Lower leg skin (tissue), 4 donors: Measurements from ENCODE around the gene PLEKHJ1. TPM values are rescaled to one million over a fixed set of nuclear protein-coding genes. Genes with fewer than 3 reads are reported as not detected.
A peak's percentile ranks its signal among the peaks of the same experiment; 100 is the strongest.

Source experiments
- DNase-seq, 2 donors: peaks; one replicate each; pipeline ENCODE4 v3.0.0-alpha.2; 2019; ENCODE audit warnings: low spot score in 2 of 2
- H3K4me3 ChIP-seq: fragments of 200-600 bp; sonication (generic); 2 replicates; pipeline ENCODE4 v1.5.1; 2017; ENCODE audit warnings: mild to moderate bottlenecking, low read depth; ENCODE audit not compliant: poor library complexity, severe bottlenecking
- CTCF ChIP-seq, 3 donors: fragments of 450-650 bp; IDR thresholded peaks; one replicate each; pipeline ENCODE4 v1.5.1; 2016; ENCODE audit warnings: antibody characterized with exemption in 3 of 3, mild to moderate bottlenecking in 3 of 3, moderate library complexity in 2 of 3
- POLR2A ChIP-seq, 2 donors: fragments of 450-650 bp; IDR thresholded peaks; one replicate each; pipeline ENCODE4 v1.6.1; 2016 to 2017; ENCODE audit warnings: antibody characterized with exemption in 2 of 2, mild to moderate bottlenecking in 1 of 2, moderate library complexity in 1 of 2
- WGBS, 2 donors: methylation state at CpG; one replicate each; pipeline ENCODE4 v1.1.5; 2018; 5-methylcytosine and 5-hydroxymethylcytosine counted together
- intact Hi-C: fragments of 100-400 bp; cut with DNase I; formaldehyde crosslinking; loops from one replicate; pipeline ENCODE4 v1.15.0; 2023; ENCODE audit warnings: low total_unique reads
- total RNA-seq, 4 donors: library from RNA; depleted of rRNA; stranded (reverse); fragments of >200 nt; gene quantifications; one replicate each; pipeline ENCODE4 v1.1.0, GENCODE V29; 2016

Gene PLEKHJ1
- total RNA-seq, 4 donors from 2014 or later, result 52.2 to 80.5 (median 70.0) TPM

GRCh38 chr19:2210987-2211740 lies 25.0 kb downstream of the PLEKHJ1 start:
- WGBS, 2 donors, result 93 to 94% methylated on average over 29 to 33 of the region's 33 CpGs
- no peak for TF ChIP-seq POLR2A (IDR thresholded peaks at IDR 0.05)
- no peak for TF ChIP-seq CTCF (IDR thresholded peaks at IDR 0.05)
- no peak overlapping the region for H3K4me3 ChIP-seq
- intact Hi-C loops, result no loop called here
- no peak for DNase-seq

GRCh38 chr19:2210206-2210605 lies 25.9 kb downstream of the PLEKHJ1 start:
- 86 to 87% methylated on average over 19 to 21 of the region's 21 CpGs for WGBS, 2 donors
- intact Hi-C loops, result no loop called here
- no peak overlapping the region for H3K4me3 ChIP-seq
- TF ChIP-seq POLR2A (IDR thresholded peaks at IDR 0.05), result no peak
- no peak for TF ChIP-seq CTCF (IDR thresholded peaks at IDR 0.05)
- DNase-seq, result no peak

- DNase-seq, result no peak
- WGBS, 2 donors, result 90 to 96% methylated on average over 16 to 17 of the region's 17 CpGs
- H3K4me3 ChIP-seq, result no peak overlapping the region
- TF ChIP-seq CTCF (IDR thresholded peaks at IDR 0.05), result no peak
- intact Hi-C loops, result no loop called here
Measured at GRCh38 chr19:2209408-2209807, 26.7 kb downstream of the PLEKHJ1 start.

DNA sequence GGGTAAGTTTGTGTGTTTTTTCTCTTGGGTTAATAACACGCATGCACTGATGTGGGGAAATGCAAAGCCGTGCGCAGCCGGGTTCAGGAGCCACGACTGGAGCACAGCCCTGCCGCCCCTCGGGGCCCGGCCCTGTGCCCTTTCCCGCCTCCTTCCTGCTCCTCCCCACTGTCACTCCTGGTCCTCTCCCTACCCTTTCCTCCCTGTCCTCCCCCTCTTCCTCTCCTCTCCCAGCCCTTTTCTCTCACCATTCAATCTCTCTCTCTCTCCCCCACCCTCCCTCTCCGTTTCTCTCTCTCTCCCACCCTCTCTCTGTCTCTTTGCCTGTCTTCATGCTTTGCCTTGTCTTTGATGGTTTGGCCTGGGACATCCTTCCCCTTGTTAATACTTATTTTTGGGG lies 27.2 kb downstream of the PLEKHJ1 start:
- intact Hi-C loops, result no loop called here
- no peak overlapping the region for H3K4me3 ChIP-seq
- TF ChIP-seq POLR2A (IDR thresholded peaks at IDR 0.05), result no peak
- no peak for TF ChIP-seq CTCF (IDR thresholded peaks at IDR 0.05)
- no peak for DNase-seq
- WGBS, 2 donors, result 50 to 52% methylated on average over 10 of the region's 10 CpGs

- intact Hi-C loops, result no loop called here
- DNase-seq, result peak; percentile 88 to 97
- WGBS, 2 donors, result 34 to 45% methylated on average over 27 to 34 of the region's 36 CpGs
- TF ChIP-seq CTCF (IDR thresholded peaks at IDR 0.05) (no peak), POLR2A (IDR thresholded peaks at IDR 0.05) (no peak)
- no peak overlapping the region for H3K4me3 ChIP-seq
Measured at GRCh38 chr19:2207991-2208860, 27.9 kb downstream of the PLEKHJ1 start.
